Erythroblast (primary cell): ENCODE results near the gene ITGA4.

Experiments
- DNase-seq, 2 experiments: peaks; one replicate each; lab custom pipeline; 2025; lab: John Stamatoyannopoulos, UW
- GATA1 ChIP-seq: IDR thresholded peaks from 2 replicates; pipeline ENCODE4 v1.6.1; 2011; ENCODE audit warnings: low read depth, mild to moderate bottlenecking, control low read depth, low read length, moderate library complexity
- POLR2A ChIP-seq: IDR thresholded peaks from 2 replicates; pipeline ENCODE4 v1.6.1; 2011; ENCODE audit warnings: mild to moderate bottlenecking, low read length

ITGA4 gene

GRCh38 chr2:181466661-181467576, 9.7 kb downstream of the ITGA4 start:
- no peak for TF ChIP-seq GATA1
- TF ChIP-seq POLR2A: peak; percentile 23
- peak; percentile 84 to 91 for DNase-seq

GRCh38 chr2:181467966-181468707, 11.0 kb downstream of the ITGA4 start:
- TF ChIP-seq POLR2A (no peak), GATA1 (no peak)
- peak; percentile 31 to 35 for DNase-seq

DNA sequence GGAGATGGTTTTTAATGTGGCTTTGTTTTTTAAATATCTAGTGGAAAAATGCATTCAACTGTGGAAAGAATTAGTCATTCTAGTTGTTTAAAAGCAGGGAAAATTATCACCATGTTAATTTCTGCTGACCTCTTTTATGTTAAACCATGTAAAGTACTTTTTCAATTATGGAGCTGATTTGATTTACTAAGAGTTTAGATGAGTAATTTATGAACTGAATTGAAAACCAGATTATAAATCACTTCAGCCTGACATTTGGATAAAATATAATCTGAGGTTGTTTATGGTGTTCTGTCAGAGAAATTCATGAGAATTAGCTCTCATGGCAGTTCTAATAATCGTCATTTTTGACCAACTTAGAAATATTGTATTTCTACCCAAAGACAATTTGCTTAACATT, 11.6 kb downstream of the ITGA4 start:
- DNase-seq: no peak
- TF ChIP-seq GATA1: no peak
- no peak for TF ChIP-seq POLR2A

- no peak for TF ChIP-seq POLR2A
- no peak for TF ChIP-seq GATA1
- DNase-seq: peak in 1 of 2 experiments; percentile 34
These were observed 14.0 kb downstream of the ITGA4 start for GRCh38 chr2:181471226-181471625.

DNA sequence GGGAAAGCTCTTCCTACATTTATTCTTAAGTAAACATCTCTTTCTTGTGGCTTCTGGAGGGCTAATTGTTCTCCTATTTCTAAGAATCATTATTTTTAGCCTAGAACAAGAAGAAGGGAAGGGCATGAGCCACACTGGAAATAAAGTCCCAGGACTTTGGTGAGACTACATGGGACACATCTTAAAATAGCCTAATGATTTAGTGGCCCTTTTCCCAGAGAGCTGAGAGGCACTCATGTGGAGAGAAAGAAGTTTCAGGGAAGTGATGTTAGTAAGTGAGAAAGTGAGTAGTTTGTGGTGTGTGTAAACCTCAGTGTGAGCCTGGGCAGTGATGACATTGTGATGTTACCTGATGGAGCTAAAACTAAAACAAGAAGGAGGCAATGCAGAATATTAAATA, 14.6 kb downstream of the ITGA4 start:
- peak in 1 of 2 experiments; percentile 24 for DNase-seq
- no peak for TF ChIP-seq GATA1
- TF ChIP-seq POLR2A: no peak

GRCh38 chr2:181472990-181473389, 15.8 kb downstream of the ITGA4 start:
- TF ChIP-seq POLR2A (no peak), GATA1 (no peak)
- no peak for DNase-seq

- TF ChIP-seq GATA1 (no peak), POLR2A (no peak)
- no peak for DNase-seq
These were observed 17.2 kb downstream of the ITGA4 start for GRCh38 chr2:181474222-181474881.

- no peak for TF ChIP-seq POLR2A
- TF ChIP-seq GATA1: no peak
- DNase-seq: no peak
These were observed 26.0 kb downstream of the ITGA4 start for GRCh38 chr2:181483211-181483610.

DNA sequence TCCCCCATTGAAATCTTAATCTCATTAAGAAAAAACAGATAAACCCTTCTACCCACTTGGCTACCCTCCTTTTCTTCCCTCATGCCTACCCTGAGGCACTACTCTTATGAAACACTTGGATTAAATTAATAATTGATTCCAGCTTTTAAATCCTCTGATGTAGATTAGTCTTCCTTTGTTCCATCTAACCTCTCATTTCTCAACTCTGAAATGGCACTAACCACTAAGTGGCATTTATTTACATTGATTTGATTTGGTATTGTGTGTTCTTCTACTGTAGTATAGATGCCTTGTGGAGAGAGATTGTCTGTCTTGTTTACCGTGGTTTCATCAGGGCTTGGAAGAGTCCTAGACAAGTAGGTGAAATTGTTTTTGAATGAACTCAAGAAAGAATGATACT, 26.7 kb downstream of the ITGA4 start:
- TF ChIP-seq GATA1 (no peak), POLR2A (no peak)

DNA sequence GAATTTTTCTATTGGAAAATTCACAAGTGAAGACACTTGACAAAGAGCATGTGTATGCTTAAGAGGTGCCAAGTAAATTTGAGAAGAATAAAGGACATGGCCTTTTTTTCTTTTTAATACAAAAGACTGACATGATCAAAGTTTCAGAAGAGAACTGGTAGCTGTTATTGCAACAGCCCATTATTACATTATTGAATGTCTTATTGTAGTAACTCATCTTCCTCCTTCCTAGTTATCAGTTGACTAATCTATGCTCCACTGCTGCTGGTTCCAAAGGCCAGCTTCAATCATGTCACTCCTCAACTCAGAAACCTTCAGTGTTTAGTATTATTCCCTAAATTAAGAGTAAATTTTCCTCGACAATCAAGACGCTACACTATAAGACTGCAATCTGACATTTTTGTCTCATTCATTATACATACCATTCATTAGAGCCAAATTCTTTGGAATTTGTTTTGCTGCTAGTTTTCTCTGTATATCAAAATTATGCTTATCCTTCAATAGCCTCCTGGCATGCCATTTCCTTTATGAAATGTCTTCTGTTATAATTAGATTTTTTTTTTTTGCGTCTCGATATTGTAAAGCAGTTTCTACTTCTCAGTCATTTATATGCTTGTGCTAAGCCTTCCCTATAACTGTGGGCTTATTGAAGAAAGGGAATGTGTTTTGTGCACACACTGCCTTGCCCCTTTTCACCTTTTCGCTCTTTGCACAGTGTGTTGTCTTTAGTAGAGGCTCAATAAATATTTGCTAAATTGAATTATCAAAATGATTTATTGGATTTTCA, 27.9 kb downstream of the ITGA4 start:
- no peak for TF ChIP-seq POLR2A
- no peak for TF ChIP-seq GATA1
- no peak for DNase-seq

More for the DNA sequence above, 26.7 kb downstream of the ITGA4 start:
- DNase-seq: no peak

GRCh38 chr2:181485638-181485946, 28.4 kb downstream of the ITGA4 start:
- DNase-seq: no peak
- no peak for TF ChIP-seq POLR2A
- no peak for TF ChIP-seq GATA1

DNA sequence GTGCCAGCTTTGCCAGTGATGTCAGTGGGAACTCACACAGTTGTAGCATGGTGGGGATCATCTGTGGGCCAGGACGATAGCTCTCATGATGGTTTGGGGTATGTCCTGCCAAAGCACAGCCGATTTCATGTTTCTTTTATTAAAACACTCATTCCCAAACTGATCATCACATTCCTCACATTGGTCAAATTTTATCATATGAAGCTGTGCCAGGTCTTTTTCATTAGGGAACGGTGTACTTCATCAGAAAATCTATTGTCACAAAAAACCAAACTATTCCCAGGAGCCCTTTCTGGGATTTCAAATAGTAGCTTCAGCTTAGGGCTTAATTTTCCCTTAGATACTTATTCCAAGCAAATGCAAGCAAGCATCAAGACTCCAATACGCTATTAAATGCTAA, 42.0 kb downstream of the ITGA4 start:
- TF ChIP-seq GATA1 (no peak), POLR2A (no peak)
- no peak for DNase-seq

DNA sequence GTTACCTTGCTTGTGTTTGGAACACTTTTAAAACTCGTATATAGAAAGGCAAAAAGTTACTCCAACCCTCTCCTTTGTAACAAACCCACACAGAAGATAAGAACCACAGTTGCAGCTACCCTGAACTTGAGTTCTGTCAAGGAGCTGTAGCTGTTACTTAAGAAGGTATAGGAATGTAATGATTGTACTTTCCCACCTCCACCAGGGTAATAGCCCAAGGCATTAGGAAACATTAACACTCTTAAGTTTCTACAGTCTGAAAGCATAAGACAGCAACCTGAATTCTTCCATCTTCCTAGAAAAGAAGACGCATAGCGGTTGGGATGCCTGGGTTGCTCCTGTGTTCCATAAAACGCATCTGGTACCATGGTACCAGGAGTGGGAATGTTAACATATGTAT, 43.0 kb downstream of the ITGA4 start:
- TF ChIP-seq POLR2A (no peak), GATA1 (no peak)
- DNase-seq: no peak
